ENCODE measurements around the gene TMEM236. TPM values are rescaled to one million over a fixed set of nuclear protein-coding genes. Genes with fewer than 3 reads are reported as not detected.

The TMEM236 gene
- total RNA-seq, 1 experiment from 2014 or later: not detected

- no peak for DNase-seq (ENCODE audit: low spot score)
These were observed 11.3 kb upstream of the TMEM236 start for GRCh38 chr10:17740668-17741067.

- DNase-seq (ENCODE audit: low spot score): peak; percentile 52
These were observed 9.1 kb upstream of the TMEM236 start for GRCh38 chr10:17742918-17743317.

DNA sequence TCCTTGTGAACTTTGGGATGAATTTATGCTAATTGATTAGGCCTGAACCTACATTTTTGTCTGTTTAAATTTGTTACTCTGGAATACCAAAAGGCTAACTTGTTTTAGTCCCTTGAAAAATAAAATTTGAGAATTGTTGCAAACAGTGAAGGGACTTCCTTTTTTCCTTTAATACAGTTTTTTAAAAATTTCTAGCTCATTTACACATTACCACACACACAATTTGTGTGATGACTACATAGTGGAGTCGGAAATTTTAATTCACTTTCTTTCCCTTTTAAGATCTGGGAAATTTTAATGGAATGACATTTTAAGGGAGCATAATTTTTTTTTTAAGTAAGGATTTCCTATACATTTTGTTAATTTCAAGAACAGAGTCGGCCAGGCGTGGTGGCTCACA is 8.6 kb upstream of the TMEM236 start:
- no peak for DNase-seq (ENCODE audit: low spot score)

DNA sequence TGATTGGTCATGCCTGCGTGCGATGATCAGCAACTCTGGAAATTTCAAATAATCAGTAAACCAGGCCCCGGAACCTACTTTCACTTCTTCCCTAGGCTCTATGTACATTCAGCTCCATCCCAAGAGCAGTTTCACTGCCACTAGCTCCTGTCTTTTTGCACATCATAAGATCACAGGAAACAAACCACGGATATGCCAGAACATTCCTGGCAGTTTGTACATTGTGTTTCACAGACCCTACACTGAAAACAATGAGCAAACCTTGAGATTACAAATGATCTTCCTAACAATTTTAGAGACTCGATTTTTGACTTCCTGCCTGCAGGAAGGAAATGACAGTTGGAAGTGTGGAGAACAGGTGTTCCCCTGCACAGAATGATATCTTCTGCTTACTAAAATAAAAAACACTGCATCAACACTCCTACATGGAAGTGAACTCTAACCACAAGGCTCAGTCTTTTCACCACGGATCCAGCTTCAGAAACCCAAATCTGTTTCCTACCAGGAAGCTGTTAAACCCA is 7.6 kb upstream of the TMEM236 start:
- DNase-seq (ENCODE audit: low spot score): no peak

GRCh38 chr10:17747883-17748550 is 4.0 kb upstream of the TMEM236 start:
- DNase-seq (ENCODE audit: low spot score): no peak

GRCh38 chr10:17749890-17750289 is 2.1 kb upstream of the TMEM236 start:
- no peak for DNase-seq (ENCODE audit: low spot score)

- DNase-seq (ENCODE audit: low spot score): peak; percentile 3
These were observed 4.7 kb downstream of the TMEM236 start for GRCh38 chr10:17756557-17757217.

- no peak for DNase-seq (ENCODE audit: low spot score)
These were observed 6.2 kb downstream of the TMEM236 start for GRCh38 chr10:17758200-17758599.

DNA sequence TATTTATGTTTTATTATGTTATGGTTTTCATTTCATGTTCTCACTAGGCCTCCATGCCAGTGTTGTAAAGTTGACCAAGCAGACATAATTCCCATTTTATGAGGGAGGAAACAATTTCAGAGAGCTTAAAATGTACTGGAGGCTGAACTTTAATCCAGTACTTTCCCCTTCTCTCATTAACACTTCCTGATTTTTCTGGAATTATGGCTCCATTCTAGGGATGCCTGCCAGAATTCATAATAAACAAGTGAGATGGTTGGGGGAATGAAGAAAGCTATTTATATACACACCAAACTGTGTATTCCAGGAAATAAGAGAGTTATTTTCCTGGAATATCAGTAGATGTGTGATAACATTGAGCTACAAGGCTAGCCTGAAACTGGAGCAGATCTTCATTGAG is 6.9 kb downstream of the TMEM236 start:
- DNase-seq (ENCODE audit: low spot score): no peak

DNA sequence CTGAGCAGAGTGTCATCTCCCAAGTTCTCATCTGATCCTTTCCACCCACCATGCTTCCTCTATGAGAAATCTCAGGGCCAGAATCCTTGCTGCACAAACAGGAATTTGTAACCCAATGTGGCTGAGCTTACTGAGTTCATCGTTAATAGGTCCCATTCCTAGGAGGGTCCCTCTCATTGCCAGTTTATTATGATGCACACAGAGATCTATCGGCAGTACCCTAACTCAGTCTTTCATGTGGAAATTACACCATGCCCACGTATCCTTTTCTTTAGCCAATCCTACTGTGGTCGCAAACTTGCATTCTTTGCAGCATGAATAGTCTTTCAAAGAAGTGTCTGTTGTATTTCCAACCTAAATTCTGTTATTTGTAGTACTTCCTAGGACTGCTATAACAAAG is 12.1 kb downstream of the TMEM236 start:
- DNase-seq (ENCODE audit: low spot score): no peak

GRCh38 chr10:17765602-17766001 is 13.6 kb downstream of the TMEM236 start:
- no peak for DNase-seq (ENCODE audit: low spot score)

DNA sequence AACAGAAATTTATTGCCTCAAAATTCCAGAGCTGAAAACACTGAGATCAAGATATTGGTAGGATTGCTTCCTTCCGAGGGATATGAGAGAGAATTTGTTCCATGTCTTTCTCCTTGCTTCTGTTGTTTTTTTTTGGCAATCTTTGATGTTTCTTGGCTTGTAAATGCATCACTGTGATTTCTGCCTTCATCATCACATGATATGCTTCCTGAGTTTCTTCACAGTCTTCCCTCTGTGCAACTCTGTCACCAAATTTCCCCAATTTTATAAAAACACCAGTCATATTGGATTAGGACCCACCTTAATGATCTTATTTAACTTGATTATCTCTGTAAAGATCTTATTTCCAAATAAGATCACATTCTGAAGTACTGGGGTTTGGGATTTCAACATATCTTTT is 14.7 kb downstream of the TMEM236 start:
- no peak for DNase-seq (ENCODE audit: low spot score)

DNA sequence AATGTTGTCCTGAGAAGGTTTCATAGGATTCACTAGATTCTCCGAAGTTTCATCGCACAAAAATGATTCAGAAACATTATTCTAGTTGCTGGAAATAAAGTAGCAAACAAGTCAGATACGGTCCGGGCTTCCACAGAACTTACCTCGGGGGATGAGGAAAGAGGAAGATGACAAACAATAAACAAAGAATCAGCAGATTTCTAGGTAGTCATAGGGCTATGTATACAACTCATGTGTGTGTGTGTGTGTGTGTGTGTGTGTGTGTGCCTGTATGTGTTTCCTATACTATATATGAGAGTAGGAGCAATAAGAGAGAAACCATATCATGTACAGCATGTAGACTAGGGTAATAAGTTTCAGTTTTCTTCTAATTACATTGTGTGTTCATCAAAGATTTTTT is 16.5 kb downstream of the TMEM236 start:
- DNase-seq (ENCODE audit: low spot score): no peak

GRCh38 chr10:17768957-17769356 is 17.0 kb downstream of the TMEM236 start:
- DNase-seq (ENCODE audit: low spot score): no peak

DNA sequence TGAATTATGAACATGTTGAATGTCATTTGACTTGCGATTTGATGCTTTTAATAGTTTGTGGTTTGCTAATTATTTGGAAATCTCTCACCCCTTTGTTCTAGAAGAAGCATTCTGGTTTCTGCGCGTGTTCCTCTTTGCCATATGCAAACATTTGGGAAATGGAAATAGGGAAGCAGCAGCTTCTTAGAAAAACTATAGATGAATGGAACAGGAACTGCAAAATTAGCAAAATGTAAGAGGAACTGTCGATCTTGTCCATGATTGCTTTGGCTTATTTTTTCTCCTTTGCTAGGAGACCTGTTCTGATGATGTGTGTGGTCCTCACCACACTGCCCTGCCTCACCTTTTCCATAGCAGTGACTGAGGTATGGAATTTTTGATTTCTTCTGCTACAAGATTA is 19.0 kb downstream of the TMEM236 start:
- DNase-seq (ENCODE audit: low spot score): no peak

DNA sequence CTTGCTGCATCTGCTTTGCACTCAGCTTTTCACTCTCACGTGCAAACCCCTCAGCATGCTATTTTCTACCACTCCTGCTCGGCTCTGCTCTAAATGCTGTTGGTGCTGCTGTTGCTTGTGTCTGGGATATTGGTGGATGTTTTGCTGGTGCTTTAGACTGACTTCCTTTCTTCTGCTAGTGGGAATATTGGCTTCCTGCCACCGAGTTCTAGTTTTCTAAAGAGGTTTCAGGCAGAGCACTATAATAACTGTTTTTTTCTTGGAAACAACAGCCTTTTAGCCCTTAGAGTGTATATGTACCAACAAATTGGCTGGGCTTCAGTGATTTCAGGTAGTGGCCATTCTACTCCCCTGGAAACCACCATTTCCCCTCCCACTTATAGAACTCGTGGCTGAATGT is 27.8 kb downstream of the TMEM236 start:
- no peak for DNase-seq (ENCODE audit: low spot score)

GRCh38 chr10:17780727-17781126 is 28.7 kb downstream of the TMEM236 start:
- DNase-seq (ENCODE audit: low spot score): no peak

DNA sequence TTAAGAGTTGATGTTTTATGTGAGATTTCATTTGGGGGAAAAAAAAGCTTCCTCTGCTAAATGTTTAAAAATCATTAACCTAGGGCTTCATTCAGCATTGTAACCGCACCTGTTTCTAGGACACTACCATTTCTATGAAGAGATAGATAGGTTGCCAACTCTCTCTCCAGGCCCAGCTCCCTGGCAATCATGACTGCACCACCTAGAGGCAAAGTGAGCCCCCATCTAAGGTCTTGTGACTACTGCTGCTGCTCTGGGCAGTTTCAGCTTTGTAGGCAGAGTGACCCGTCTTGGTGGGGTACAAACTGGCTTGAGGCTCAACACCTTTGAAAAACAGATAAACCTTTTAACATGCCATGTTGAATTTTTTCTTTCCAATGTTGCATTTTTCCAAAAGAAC is 29.9 kb downstream of the TMEM236 start:
- DNase-seq (ENCODE audit: low spot score): peak; percentile 21

GRCh38 chr10:17782921-17783665 is 31.1 kb downstream of the TMEM236 start:
- DNase-seq (ENCODE audit: low spot score): no peak

DNA sequence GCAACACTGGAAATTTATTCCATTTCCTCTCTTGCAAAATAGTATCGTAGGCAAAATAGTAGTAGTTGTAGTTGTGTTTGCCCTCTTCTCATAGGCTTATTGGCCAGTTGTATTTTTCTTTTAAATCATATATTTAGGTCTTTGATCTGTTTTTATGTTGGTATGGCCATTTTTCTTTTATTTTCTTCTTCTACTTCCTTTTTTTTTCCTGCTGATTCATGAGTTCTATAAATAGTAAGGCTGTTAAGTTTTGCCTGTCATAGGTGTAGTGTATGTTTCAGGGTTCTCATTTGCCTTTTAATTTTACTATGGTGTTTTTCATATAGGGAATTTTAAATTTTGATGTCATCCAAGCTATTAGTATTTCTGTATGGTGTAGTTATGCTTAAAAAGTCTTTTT is 31.8 kb downstream of the TMEM236 start:
- no peak for DNase-seq (ENCODE audit: low spot score)

DNA sequence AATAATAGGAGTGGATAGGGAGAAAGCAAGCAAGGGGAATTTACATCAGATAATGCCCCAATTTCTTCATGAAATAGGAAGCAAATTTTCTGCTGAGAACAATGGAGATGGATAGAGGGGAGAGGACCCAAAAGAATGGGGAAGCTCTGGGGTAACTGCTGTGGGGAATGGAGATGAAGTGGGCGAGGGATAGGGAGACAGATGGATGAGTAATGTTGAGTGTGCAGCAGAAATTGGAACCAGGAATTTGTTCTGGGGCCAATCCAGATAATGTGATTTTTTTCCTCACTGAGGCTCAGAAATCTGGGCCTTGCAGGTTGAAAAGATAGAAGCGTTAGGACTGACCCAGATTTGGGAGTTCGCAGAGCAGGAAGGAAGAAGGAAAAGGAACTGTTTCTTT is 32.7 kb downstream of the TMEM236 start:
- DNase-seq (ENCODE audit: low spot score): no peak

DNA sequence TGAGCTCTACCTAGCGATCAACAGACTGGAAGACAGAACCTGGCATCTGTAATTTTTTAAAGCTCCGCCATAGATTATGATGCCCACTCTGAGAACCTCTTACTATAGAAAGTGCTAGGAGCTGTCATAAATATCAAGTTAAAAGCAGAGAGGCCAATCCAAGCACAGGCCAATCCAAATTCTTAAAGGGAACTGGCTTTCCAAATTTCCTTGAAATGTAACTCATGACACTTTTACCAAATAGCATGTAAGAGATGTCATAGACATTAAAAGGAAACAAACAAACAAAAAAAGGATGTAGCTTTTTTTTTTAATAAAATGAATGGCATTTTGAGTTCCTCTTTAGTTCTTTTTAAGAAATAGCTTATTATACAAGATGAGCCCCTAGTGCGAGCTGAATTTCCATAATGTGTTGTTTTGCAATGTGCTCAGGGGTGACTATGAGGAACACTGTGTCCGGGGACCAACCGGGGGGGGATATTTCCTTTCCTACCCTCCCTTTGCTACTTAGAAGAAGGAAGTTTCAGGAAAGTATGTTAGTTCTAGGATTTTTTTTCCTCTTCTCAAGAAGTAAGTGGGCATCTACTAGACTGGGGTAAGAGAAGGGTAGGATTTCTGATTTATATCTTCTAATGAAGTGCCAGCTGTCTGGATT is 33.4 kb downstream of the TMEM236 start:
- no peak for DNase-seq (ENCODE audit: low spot score)
